Vagina (tissue), 2 donors: ENCODE results near the gene LYZL6. TPM values are rescaled to one million over a fixed set of nuclear protein-coding genes. Genes with fewer than 3 reads are reported as not detected.

ENCODE experiments used
- DNase-seq, 2 donors: peaks; one replicate each; pipeline ENCODE4 v3.0.0-alpha.2; 2017; ENCODE audit errors: extremely low spot score in 2 of 2
- H3K27ac ChIP-seq: fragments of 200-600 bp; sonication (generic); one replicate; pipeline ENCODE4 v1.5.1; 2019
- H3K27me3 ChIP-seq: fragments of 200-600 bp; sonication (generic); one replicate; pipeline ENCODE4 v1.5.1; 2019
- H3K36me3 ChIP-seq, 2 donors: fragments of 200-600 bp; sonication (generic); one replicate each; pipeline ENCODE4 v1.5.1; 2017 to 2019
- H3K4me1 ChIP-seq: fragments of 200-600 bp; sonication (generic); one replicate; pipeline ENCODE4 v1.5.1; 2019
- H3K4me3 ChIP-seq, 2 donors: fragments of 200-600 bp; sonication (generic); 1 replicate in 1 of 2; 2 replicates in 1 of 2; pipeline ENCODE4 v1.5.1; 2016 to 2019
- H3K9me3 ChIP-seq: fragments of 200-600 bp; sonication (generic); one replicate; pipeline ENCODE4 v1.5.1; 2019
- CTCF ChIP-seq, 3 experiments: fragments of 450-650 bp in 2 of 3; fragments of 200-600 bp in 1 of 3; sonication (generic) in 1 of 3; IDR thresholded peaks; one replicate each; pipeline ENCODE4 v1.5.1; 2017 to 2019; ENCODE audit warnings: antibody characterized with exemption in 3 of 3, mild to moderate bottlenecking in 2 of 3, moderate library complexity in 2 of 3
- POLR2A ChIP-seq, 2 donors: fragments of 450-650 bp; IDR thresholded peaks; one replicate each; pipeline ENCODE4 v1.6.1; 2017; ENCODE audit warnings: antibody characterized with exemption in 2 of 2, mild to moderate bottlenecking in 2 of 2, moderate library complexity in 2 of 2
- POLR2AphosphoS5 ChIP-seq, 2 donors: sonication (generic); formaldehyde crosslinking; IDR thresholded peaks; one replicate each; pipeline ENCODE4 v1.9.0; 2017; ENCODE audit warnings: antibody characterized with exemption in 2 of 2, mild to moderate bottlenecking in 2 of 2, low read depth in 1 of 2; ENCODE audit not compliant: insufficient read depth in 1 of 2
- intact Hi-C: fragments of 100-400 bp; cut with DNase I; formaldehyde crosslinking; loops from one replicate; pipeline ENCODE4 v1.15.1; 2023
- total RNA-seq: library from RNA; depleted of rRNA; stranded (reverse); fragments of >200 nt; gene quantifications from one replicate; pipeline ENCODE4 v1.2.3, GENCODE V29; 2016

Gene LYZL6
- total RNA-seq, 1 donor from 2014 or later: not detected

- DNase-seq: no peak
- intact Hi-C loops: no loop called here
- H3K36me3 ChIP-seq: no peaks in the 10 kb centered on the region
These were observed 35.8 kb downstream of the LYZL6 start for GRCh38 chr17:35907691-35908090.

DNA sequence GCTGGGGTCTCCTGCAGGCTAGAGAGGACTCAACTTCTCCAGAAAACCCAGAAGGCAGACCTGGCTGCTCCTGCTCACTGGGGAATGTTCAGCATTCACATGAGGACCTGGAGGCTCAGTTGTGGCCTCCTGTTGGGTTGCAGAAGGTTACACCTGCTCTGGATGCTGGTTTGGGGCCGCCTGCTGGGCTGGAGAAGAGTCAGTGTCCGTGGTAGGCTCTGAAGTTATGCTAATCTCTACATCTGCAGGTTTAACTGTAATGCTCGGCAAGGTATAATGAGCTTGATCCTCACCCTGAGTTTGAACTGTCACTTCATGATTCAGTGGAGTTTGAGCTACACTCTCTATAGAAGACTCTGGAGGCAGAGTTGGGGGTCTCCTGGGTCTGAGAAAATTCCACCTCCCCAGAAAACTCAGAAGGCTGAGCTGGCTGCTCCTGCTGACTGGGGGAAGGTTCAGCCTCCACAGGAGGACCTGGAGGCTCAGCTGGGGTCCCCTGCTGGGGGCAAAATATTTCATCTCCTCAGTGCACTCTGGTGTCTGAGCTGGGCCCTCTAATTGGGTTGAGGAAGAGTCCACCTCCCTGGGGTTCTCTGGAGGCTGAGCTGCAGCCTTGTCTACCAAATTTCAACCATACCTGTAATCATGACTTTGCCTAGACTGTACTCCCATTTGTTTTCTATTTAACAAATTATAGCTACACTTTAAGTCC lies 36.4 kb downstream of the LYZL6 start:
- no peaks in the 10 kb centered on the region for H3K27me3 ChIP-seq
- H3K9me3 ChIP-seq: no peaks in the 10 kb centered on the region
- no peaks in the 10 kb centered on the region for H3K36me3 ChIP-seq
- no peak overlapping the region for H3K4me3 ChIP-seq
- TF ChIP-seq POLR2A (IDR thresholded peaks at IDR 0.05): no peak
- no peak for TF ChIP-seq POLR2AphosphoS5 (IDR thresholded peaks at IDR 0.05; ENCODE audit: insufficient read depth in 1 of 2, low read depth in 1 of 2)
- intact Hi-C loops: no loop called here
- no peak for DNase-seq
- H3K27ac ChIP-seq: no peak overlapping the region
- H3K4me1 ChIP-seq: no peaks in the 10 kb centered on the region

More at GRCh38 chr17:35907691-35908090, 35.8 kb downstream of the LYZL6 start:
- Histone ChIP-seq H3K27me3 (no peaks in the 10 kb centered on the region), H3K9me3 (no peaks in the 10 kb centered on the region), H3K4me1 (no peaks in the 10 kb centered on the region), H3K27ac (no peak overlapping the region), H3K4me3 (no peak overlapping the region)
- TF ChIP-seq POLR2A (IDR thresholded peaks at IDR 0.05) (no peak), CTCF (IDR thresholded peaks at IDR 0.05) (no peak), POLR2AphosphoS5 (IDR thresholded peaks at IDR 0.05; ENCODE audit: insufficient read depth in 1 of 2, low read depth in 1 of 2) (no peak)

- no peak overlapping the region for H3K4me3 ChIP-seq
- H3K27ac ChIP-seq: no peak overlapping the region
- TF ChIP-seq POLR2A (IDR thresholded peaks at IDR 0.05) (no peak), POLR2AphosphoS5 (IDR thresholded peaks at IDR 0.05; ENCODE audit: insufficient read depth in 1 of 2, low read depth in 1 of 2) (no peak), CTCF (IDR thresholded peaks at IDR 0.05) (no peak)
- no peak for DNase-seq
- H3K36me3 ChIP-seq: no peaks in the 10 kb centered on the region
- H3K4me1 ChIP-seq: no peaks in the 10 kb centered on the region
- no peaks in the 10 kb centered on the region for H3K9me3 ChIP-seq
- intact Hi-C loops: no loop called here
- no peaks in the 10 kb centered on the region for H3K27me3 ChIP-seq
These were observed 37.2 kb downstream of the LYZL6 start for GRCh38 chr17:35906191-35906925.

DNA sequence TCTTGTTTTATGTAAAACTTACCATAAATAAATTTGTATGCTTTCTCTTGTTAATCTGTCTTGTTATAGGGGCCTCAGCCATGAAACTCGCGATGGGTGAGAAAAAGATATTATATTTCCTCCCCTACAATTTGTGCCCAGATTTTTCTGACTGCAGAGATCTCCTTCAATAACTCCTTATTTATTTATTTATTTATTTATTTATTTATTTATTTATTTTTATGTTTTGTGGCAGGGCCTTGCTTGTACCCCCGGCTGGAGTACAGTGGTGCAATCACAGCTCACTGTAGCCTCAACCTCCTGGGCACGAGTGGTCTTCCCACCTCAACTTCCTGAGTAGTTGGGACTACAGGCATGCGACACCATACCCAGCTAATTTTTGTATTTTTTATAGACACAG lies 40.1 kb downstream of the LYZL6 start:
- intact Hi-C loops: no loop called here
- H3K27ac ChIP-seq: no peak overlapping the region
- TF ChIP-seq POLR2A (IDR thresholded peaks at IDR 0.05) (no peak), POLR2AphosphoS5 (IDR thresholded peaks at IDR 0.05; ENCODE audit: insufficient read depth in 1 of 2, low read depth in 1 of 2) (no peak), CTCF (IDR thresholded peaks at IDR 0.05) (no peak)
- H3K4me3 ChIP-seq: no peak overlapping the region
- no peaks in the 10 kb centered on the region for H3K27me3 ChIP-seq
- no peaks in the 10 kb centered on the region for H3K36me3 ChIP-seq
- no peaks in the 10 kb centered on the region for H3K4me1 ChIP-seq
- no peaks in the 10 kb centered on the region for H3K9me3 ChIP-seq
- DNase-seq: no peak

DNA sequence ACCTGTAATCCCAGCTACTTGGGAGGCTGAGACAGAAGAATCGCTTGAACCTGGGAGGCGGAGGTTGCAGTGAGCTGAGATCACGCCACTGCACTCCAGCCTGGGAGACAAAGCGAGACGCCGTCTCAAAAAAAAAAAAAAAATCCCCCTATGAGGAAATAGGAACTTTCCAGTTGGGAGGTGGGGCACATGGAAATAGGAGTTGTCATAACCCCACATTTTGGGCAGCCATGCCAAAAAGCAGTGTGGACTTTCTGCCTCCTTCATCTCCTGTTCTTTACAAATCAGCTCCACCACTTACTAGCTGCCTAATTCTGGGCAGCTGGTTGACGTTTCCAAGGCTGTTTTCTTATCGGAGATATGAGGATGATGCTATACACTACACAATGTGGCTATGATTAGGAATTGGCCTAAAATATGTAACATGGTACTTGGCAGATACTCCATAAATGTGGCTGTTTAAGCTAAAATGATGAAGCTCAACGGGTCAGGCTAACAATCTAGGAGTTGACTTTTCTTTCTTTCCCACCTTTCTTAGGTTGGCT lies 41.8 kb downstream of the LYZL6 start:
- Histone ChIP-seq H3K9me3 (no peaks in the 10 kb centered on the region), H3K27ac (no peak overlapping the region), H3K4me3 (no peak overlapping the region), H3K27me3 (no peaks in the 10 kb centered on the region), H3K4me1 (no peaks in the 10 kb centered on the region), H3K36me3 (no peaks in the 10 kb centered on the region)
- no peak for DNase-seq
- TF ChIP-seq POLR2AphosphoS5 (IDR thresholded peaks at IDR 0.05; ENCODE audit: insufficient read depth in 1 of 2, low read depth in 1 of 2) (no peak), POLR2A (IDR thresholded peaks at IDR 0.05) (no peak), CTCF (IDR thresholded peaks at IDR 0.05) (no peak)
- intact Hi-C loops: no loop called here
